NCI-H1417 (cell line): ENCODE measurements around the gene SORL1.

ENCODE experiments used
- DNase-seq, 3 experiments: peaks; one replicate each; lab custom pipeline; 2025; lab: John Stamatoyannopoulos, UW

Gene SORL1

DNA sequence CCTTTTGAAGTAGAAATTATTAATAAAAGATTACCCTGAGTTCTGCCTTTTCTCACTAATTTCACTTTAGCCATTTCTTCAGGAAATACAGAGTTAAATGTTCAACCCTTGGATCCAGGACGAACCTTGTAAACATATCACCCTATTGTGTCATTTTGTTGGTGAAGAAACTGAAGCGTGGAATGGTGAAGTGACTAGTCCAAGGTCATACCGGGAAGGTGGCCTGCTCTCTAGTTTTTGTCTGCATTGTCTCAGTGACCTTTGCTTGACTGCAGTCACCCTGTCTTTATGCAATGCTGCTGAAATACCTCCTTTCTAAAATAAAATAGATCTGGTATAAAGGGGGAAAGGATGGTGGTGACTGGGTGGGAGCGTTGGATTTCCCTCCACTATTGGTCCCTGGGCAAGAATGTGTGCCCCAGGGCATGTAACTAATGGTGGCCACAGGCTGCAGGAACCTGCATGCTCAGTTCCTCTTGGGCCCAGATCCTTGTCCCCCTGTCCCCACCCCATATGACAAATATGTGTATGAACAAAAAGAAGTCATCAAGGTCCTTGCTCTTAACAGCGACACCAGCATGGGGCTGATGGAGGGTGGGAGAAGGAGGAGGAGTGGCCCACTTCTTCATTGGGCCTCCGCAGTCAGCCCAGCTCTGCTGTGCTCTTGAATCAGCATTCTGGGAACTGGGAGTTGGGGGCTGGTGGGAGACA, 1.6 kb downstream of the SORL1 start:
- no peak for DNase-seq

DNA sequence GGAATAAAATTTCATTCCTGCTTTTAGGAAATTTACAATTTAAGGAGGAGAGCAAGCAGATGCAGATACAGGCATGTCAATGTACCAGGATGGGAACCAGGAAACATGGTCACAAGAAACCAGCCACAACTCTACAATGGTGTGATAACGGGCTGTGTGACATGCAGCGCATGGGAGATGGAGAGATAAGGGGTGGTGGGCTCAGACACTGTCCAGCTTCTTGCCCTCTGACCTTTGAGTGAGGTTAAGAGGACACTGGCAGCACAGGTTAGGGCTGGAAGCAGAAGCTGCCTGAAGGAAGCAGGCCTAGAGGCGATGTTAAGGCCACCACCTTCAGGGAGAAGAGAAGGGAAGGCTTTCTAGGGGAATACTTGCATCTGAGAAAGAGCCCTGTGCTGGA, 3.0 kb downstream of the SORL1 start:
- DNase-seq, result no peak

DNA sequence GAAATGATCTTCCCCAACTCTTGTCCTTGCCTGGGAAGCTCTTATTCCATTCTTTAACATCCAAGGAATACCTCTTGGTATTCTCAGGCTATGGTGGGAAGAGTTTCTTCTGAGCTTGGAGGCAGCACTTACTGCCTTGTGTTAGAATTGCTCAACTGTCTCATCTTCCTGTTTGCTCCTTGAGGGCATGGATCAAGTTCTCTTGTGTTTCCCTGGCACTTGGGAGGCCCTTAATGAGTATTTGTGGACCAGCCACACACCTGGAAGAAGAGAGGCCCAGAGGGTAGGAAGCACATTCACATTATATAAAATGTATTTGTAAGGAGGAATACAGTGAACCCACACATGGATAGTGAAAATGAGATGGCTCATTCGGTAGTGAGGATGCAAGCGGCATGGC, 4.0 kb downstream of the SORL1 start:
- DNase-seq, result peak in 1 of 3 experiments; percentile 12

DNA sequence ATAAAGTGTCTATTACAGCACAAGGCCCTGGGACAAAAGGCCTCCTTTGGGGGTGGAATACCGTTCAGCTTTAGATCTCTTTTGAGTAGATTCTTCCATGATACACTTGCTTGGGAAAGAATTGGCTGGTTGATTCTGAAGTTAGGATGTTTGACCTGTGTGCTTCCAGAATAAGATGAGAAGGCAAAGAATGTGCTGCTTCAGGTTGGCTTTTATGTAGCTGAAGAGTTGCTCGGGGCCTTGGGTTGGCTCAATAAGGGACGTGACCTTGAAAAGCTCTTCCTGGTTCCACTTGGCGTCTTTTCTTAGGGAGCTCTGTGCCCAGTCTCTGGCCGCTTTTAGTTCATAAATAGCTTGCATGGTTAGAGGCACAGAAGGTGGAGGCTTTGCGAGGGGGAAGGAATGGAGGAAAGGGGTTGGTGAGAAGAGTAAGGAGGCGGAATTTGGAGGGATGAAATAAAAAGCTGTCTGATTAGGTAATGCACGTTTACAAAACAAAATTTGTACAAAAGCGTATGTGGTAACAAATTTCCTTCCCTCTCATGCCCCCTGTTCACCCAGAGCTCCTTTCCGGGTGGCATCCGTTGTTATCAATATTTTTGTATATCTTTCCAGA, 4.8 kb downstream of the SORL1 start:
- DNase-seq, result no peak

DNA sequence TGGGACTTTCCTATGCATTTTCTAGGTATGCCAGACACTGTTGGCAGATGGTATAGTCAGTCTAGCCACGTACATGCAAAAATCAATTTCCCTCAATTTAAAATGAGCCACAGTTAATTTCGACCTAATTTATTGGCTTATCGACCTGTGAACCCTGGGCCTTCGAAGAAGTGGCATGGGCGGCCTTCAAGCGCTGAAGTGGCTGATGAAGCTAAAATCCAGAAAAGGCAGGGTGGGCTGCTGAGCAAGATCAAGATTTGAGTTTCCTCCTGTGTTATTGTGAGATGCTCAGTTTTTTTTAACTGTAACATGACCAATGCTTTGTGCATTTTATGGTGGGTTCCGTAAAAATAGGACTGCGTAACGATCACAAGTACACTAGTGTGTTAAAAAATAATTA, 6.4 kb downstream of the SORL1 start:
- no peak for DNase-seq

DNA sequence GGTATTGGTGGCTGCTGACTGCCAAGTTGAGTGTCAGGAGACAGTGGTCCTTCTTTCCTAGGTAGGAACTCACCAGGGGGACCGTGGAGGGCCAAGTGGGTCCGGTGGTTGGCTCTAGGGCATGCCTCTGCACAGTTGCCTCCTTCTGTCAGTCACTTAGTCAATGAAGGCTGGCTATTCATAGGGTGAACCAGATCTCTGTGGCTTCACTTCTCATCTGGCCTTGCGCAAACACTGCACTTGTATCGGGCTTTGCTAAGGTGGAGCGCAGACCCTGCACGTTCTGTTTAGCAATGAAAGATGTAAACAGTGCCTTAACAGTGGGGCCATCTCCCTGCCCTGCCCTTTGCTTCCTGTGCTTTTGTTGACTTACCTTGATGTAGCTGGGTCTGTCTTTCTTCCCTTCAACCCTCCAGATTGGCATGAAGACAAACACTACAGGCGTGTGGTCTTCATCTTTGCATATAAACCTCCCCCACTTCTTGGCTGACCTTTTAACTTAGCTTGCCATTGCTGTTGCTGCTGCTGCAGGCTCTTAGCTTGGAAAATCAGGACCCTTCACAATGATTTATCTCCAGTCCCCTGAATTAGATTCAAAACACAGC, 7.4 kb downstream of the SORL1 start:
- peak; percentile 35 to 75 (median 56) for DNase-seq

DNA sequence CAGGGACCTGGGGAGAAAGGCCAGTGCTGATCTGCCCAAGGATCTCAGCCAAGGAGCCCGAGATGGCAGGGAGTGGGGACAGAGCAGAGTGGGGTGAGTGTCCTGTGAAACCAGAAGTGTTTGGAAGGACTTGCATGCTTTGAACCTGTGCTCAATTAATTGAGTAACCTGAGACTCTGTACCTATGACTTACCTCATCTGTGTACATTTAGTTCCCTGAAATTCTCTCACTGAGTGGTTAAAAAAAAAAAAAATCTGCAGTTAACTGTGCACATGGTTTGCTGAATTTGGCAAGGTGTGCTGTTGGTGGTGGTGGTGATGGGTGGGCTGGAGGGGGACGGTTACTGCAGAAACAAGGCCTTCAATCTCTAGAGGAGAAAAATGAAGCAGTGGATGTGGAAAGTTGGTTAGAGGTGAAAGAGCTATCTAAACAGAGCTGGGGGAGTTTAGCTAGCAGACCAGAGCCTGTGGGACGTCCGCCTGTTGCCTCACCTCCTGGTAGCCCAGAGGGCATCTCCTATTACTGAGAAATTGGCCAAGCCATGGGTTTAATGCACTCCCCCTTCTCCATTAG, 8.9 kb downstream of the SORL1 start:
- peak in 1 of 3 experiments; percentile 24 for DNase-seq

DNA sequence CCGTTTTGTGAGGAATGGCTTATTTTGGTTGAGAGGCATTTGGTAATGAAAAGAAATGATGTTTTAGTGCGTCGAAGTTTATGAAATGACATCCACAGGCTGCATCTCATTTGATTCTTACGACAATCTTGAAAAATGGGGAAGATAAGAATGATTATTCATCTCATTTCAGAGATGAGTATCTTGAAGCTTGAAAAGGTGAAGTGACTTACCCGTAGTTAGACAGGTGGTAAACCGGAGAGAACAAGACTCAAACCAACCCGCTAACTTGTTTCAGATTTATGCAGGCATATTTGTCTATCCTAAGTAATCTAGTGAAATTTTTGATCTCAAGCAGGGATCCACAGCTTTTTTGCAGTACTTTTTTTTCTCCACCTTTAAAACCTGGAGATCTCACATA, 9.7 kb downstream of the SORL1 start:
- no peak for DNase-seq

DNA sequence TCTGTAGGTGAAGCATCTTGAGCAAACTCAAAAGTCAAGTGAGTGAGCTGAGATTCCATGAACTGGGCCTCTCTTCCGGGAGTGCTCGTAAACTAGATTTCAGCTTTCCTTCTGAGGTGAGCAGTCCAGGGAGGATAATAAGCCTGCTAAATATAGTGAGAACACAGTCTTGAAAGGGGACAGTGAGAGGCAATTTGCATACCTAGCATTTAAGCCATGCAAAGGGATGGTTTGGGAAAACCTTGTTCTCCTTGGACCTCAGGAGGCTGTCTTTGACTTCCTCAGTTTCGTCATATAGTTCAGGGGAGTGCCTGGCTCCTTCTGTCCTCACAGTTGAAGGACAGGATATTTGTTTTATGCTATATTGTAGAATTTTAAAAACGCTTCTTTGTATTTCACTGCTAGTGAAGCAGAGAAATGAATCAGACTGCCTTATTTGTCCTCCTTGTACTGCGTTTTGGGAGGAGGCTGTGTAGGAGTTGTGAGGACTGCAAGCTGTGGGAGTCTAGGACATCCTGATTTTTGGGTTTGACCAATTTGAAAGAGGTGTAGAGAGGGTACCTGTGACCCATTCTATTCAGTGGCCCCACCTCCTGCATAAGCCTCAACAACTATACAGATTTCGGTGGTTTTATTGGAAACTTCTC, 11.7 kb downstream of the SORL1 start:
- DNase-seq, result no peak

DNA sequence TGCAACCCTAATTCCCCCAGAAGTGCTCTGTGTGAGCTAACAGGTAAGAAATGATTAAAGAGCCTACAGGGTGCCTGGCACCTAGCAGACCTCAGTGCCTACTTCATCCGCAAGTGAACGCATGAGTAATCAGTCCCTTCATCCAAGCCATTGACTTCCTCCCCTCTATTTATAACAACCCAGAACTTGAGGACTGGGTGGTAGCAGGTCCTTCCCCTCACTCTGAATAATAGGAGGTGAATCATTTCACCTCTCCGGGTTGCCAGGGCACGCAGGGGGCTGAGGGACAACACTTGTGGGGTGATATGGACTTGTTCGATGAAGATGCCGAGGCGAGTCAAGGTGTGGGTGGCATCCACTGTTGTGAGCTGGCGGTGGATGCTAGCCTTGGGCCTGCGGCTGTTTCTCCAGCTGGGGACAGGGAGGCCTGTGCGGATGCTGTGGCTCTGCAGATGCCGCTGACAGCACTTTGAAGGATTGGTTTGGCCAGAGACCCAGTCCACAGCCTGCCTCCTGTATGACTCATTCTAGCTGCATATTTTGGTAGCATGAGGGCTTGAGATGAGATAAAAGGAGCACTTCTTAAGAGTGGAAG, 12.3 kb downstream of the SORL1 start:
- no peak for DNase-seq

DNA sequence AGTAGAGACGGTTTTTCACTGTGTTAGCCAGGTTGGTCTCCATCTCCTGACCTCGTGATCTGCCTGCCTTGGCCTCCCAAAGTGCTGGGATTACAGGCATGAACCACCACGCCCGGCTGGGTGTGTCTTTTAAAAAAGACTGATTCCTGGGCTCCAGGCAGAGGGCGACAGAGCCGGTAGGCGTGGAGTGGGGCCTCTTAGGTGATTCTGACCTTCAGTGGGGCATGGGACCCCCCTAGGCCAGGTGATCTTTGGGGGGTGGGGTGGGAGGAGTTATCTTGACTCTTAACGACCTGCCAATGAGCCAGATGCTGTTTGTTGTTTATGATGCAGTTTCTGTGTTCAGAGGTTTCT, 13.6 kb downstream of the SORL1 start:
- DNase-seq, result no peak

DNA sequence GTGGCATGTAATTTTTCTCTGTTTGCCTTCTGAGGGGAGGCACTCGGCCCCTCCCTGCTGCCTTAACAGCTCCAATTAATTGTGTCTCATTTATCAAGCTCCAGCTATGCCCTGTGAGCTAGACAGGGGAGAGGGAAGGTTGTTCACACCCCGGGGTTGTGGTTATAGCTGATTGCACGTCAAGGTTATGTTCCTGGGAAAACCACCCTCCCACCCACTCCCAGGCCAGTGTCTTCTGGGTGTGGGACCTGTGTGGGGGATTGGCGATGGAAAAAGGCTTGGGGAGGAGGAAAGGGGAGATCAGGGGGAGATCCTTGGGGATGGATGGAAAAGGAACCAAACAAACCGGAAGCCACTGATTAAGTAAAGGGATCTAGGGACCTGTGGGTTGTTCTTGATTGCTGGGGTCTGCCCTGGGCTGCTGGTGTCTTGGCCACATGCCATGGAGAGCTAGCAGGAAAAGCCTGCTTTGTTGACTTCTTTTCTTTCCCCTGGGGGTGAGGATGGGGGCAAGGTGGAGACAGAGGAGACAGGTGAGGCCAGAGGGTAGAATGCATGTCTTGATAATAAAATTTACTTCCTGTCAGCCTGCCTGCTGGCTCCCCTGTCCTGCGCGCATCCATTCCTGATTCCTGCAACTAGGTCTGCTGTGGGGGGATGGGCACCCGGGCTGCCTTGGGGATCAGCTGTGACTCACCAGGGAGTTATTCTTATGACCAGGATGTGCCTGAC, 14.1 kb downstream of the SORL1 start:
- DNase-seq, result peak; percentile 59 to 95 (median 92)

DNA sequence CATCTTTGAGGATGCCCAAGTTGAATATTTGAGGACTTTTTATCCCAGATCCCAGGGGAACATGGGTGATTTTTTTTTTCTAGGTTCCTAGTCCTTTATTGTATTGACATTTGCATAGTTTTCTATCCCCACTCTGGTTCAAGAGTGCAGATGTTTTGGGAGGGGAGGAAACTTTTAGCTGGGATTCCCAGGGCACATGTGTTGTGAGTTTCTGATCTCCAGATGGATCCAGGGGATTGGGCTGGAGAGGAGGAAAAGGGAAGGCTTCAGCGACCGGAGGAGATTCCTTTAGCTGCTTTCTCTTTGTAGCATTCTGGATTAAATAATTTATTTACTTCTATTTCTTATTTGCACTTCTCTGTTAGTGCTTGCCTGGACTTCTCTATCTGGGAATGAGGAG, 15.4 kb downstream of the SORL1 start:
- DNase-seq, result no peak

DNA sequence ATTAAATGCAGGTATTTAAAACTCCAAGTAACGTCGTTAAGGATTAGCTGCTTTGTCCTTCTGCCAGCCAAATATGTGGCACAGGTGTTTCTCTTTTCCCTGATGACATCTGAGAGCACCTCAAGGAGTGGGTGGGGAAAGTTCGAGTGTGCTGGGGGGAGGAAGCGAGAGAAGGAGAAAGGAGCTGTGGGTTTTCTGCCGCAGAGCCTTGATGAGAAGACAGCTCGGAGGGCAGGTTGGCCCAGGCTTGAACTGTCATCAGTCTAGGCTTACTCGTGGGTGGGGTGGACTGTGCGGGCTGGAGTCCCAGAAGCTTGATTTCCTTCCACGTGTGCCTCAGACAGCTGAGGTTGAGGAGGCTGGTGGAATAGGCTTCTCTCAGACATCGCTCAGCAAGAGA, 15.9 kb downstream of the SORL1 start:
- DNase-seq, result peak in 2 of 3 experiments; percentile 20 to 84

DNA sequence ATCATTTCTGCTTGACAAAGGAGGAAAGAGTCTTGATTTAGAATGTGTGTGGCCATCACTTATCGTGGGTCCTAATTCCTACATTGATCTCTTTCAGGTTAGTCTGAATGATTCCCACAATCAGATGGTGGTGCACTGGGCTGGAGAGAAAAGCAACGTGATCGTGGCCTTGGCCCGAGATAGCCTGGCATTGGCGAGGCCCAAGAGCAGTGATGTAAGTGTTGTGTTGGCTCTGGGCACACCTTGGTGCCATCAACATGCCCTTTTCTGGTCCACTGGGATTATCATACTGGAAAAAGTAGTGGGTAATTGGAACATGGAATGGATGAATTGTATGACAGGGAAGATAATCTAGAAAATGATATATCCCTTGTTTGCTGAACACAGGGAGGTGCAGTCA, 17.8 kb downstream of the SORL1 start:
- DNase-seq, result no peak

DNA sequence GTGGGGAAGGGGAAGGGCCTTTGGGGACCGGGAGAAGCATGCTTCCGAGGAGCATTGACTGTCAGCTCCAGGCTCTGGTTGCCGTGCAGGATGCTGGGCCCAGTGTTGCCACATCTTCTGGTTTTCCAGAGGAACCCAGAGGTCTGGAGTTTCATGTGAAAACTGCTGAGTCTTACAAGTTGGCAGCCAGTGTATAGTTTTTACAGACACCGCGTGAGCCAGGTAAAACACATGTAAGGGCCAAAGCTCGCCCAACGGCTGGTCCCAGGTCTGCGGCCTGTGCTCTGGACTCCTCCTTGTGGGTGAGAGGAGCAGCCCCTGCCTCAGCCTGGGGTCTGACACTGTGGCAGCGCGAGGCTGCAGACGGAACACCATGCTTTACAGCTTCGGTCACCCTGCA, 19.1 kb downstream of the SORL1 start:
- no peak for DNase-seq

DNA sequence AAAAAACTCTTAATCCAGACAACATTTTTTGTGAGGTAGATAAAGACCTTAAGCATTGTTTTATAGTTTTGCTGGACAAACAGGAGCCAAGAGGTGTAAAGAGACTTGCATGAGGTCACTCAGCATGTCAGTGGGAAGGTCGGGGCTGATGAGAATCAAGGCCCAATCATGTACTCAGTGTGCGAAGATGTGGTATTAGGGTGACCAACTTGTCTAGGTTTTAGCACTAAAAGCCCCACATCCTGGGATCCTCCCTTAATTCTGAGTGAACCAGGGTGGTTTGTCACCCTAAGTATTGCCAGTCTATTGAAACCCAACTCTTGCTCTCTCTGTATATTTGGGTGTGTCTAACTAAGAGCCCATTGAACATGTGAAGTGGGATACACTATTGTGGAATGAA, 20.2 kb downstream of the SORL1 start:
- no peak for DNase-seq

DNA sequence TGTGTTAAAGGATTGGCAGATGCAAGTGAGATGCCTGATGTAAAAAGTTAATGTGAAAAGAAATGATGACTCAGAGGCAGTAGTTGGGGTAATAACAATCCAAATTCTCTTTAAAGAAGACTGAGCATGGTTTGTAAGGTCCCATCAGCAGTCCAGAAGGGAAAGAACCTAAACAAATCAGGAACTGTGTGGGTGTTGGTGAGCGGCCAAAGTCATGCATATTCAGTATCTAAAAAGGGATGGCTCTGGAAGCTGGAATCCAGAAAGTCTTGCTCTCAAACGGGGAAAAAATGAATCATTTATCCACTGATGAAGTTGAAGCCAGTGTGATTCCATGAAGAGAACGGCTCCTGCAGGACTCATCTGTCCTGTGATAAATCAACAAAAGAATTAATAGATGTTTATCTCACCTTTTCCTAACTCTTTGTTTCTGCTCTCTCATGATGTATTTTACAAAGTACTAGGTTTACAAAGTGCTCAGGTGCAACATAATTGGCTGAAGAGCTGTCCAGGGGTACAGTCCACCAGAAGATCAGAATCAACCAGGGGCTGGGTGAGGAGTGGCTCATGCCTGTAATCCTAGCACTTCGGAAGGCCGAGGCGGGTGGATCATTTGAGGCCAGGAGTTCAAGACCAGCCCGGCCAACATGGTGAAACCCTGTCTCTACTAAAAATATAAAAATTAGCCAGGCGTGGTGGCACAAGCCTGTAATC, 21.1 kb downstream of the SORL1 start:
- no peak for DNase-seq

DNA sequence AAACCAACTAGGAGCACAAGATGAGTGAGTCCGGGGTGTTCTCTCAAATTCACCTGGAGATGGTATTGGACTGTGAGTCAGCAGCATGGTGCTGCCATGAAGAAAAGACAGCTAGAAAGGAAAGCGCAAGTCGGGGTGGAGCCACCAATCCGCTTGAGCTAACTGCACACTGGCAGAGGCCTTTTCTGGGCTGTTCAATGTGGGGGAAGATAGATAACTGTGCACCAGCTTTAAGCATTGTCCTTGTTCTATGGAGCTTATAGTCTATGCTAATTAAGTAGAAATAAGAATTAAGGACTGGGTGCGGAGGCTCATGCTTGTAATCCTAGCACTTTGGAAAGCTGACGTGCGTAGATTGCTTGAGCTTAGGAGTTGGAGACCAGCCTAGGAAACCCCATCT, 22.6 kb downstream of the SORL1 start:
- no peak for DNase-seq

DNA sequence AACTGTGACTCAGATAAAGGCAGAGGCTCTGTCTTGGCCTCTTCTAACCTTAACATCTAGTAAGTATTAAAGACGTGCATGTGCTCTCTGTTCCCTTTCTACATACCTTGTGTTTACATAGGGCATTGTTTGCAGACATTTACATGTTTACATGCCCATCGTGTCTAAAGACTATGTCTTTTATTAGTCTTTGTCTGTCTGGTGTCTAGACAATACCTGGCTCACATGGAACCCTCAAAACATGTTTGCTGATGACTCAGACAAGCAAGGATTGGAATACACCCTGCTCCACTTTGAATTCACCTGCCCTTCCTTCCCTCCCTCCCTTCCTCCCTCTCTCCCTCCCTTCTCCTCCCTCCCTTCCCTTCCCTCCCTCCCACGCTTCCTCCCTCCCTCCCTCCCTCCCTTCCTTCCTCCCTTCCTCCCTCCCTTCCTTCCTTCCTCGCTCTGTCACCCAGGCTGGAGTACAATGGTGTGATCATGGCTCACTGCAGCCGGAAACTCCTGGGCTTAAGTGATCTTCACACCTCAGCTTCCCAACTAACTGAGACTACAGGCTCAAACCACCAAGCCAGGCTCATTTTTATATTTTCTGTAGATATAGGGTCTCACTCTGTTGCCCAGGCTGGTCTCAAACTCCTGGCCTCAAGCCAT, 24.4 kb downstream of the SORL1 start:
- DNase-seq, result peak; percentile 13 to 81 (median 65)
